Smooth muscle cell of bladder (primary cell): ENCODE results near the gene SLC5A10. TPM values are rescaled to one million over a fixed set of nuclear protein-coding genes. Genes with fewer than 3 reads are reported as not detected.

Experiments used
- total RNA-seq: library from RNA; depleted of rRNA; stranded (reverse); fragments of >200 nt; gene quantifications from 2 replicates; pipeline ENCODE4 v1.2.3, GENCODE V29; 2014

SLC5A10 gene
- under 0.01 and 0.09 TPM in 2 replicates for total RNA-seq

GRCh38 chr17:18951941-18952842 lies at the start of gene SLC5A10:
Gene SLC5A10, plus strand, starts transcription at chr17:18952165. Its CDS starts 41 bp downstream, at chr17:18952206.

GRCh38 chr17:19004421-19005136 lies 52.6 kb downstream of the SLC5A10 start, which contains the start of gene FAM83G:
Gene FAM83G, minus strand, starts transcription at chr17:19004764. Its CDS starts 723 bp downstream, at chr17:19004041.

GRCh38 chr17:19046782-19047375 lies 94.9 kb downstream of the SLC5A10 start, which contains the start of gene GRAP:
Gene GRAP, minus strand, starts transcription at chr17:19046957. Its CDS starts 31 bp downstream, at chr17:19046926.

Other genes with a start within 250 kb of the SLC5A10 start
- gene FBXW10, start 208.1 kb upstream of the SLC5A10 start, total RNA-seq, result 0.09 TPM in 1 of 2 replicates, not detected in the other
- 74.7 and 109 TPM in 2 replicates for gene TVP23B, start 171.0 kb upstream of the SLC5A10 start, total RNA-seq
- 32.8 and 41.8 TPM in 2 replicates for gene PRPSAP2, start 94.0 kb upstream of the SLC5A10 start, total RNA-seq
- gene FAM83G, start 52.6 kb downstream of the SLC5A10 start, total RNA-seq, result 5.5 and 8.8 TPM in 2 replicates
- 0.14 and 0.18 TPM in 2 replicates for gene GRAP, start 94.8 kb downstream of the SLC5A10 start, total RNA-seq
- not detected in 2 replicates for gene GRAPL, start 175.4 kb downstream of the SLC5A10 start, total RNA-seq